HG03432 (cell line): ENCODE results near the gene NPNT.

Experiments
- ATAC-seq: cut with Tn5 transposase; IDR thresholded peaks from one replicate; pipeline ENCODE4 v1.9.1; 2021; ENCODE audit warnings: mild to moderate bottlenecking, moderate library complexity; ENCODE audit not compliant: unreplicated experiment

Gene NPNT

GRCh38 chr4:105912633-105913032 is 17.4 kb downstream of the NPNT start:
- ATAC-seq: no peak

- ATAC-seq: no peak
Observed at GRCh38 chr4:105917171-105917685, 22.0 kb downstream of the NPNT start.

DNA sequence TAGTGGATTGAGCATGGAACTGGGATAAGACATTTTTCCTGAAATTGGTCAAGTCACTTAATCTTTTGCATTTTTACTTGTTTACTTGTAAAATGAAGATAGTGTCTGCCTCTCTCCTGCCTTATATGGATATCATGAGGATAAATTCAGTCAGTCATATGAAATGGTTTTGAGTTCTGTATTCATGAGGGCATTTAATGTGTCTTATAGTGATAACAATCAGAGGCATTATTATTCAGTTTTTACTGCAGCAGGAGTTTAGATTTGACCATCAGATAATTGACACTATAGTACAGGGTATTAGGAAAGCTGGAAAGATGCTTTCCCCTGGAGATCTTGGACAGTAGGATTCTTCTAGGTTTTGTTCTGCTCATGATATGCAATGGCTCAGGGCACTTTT is 26.0 kb downstream of the NPNT start:
- no peak for ATAC-seq

- no peak for ATAC-seq
Observed at GRCh38 chr4:105923497-105924238, 28.4 kb downstream of the NPNT start.

- ATAC-seq: no peak
Observed at GRCh38 chr4:105924341-105924740, 29.1 kb downstream of the NPNT start.

DNA sequence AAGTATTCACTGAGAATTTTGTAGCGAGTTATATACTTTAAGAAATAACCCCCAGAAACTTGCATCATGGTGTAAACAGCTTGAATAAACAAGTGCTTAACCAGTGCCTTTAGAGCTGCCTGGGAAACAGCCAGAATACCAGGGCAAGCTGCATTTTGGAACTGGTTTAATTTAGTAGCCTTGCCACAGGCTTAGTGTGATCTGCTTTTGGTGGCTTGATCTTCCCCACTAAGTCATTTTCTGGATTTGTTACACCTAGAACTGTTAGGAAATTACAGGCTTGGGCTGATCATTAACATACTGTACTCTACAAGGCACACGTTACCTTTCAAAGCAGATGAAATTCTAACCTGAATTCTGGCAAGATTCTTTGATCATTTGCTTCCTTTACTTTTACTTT is 35.4 kb downstream of the NPNT start:
- ATAC-seq: no peak

DNA sequence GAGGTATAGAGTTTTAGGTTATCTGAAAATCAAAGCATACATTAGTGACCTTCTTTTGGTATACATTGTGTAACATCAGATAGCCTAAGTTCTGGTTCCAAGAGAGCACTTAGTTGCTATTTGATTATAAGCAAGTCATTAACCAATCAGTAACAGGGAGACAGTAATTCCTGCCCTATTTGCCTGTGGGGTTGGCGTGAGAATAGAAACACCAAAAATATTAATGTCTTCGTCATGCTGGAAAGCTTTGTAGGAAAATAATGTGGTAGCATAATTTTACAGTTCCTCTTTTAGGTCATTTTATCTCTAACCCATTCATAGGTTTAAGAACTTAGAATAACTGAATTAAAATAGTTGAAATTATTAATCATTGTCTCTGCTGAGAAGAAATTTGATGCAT is 37.8 kb downstream of the NPNT start:
- ATAC-seq: peak; percentile 54

- ATAC-seq: no peak
Observed at GRCh38 chr4:105934386-105934785, 39.1 kb downstream of the NPNT start.

- no peak for ATAC-seq
Observed at GRCh38 chr4:105936901-105937300, 41.6 kb downstream of the NPNT start.

DNA sequence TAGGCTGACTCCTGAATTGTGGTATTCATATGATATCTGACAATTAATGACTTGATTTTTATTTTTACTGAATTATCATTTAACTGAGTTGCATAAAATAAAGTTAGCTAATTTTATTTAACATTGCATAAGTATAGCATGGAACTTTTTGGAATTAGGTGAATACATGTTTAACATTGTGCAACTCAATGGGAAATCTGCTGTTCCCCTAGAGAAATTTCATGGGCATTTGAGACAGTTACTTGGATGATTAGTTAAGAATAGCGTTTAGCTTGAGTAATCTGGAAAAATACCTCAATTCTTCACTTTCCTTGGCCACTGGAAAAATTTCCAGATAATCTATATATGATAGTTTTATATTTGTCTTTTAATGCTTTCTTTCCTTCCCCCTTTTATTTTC is 42.5 kb downstream of the NPNT start:
- ATAC-seq: no peak

GRCh38 chr4:105943234-105943633 is 48.0 kb downstream of the NPNT start:
- ATAC-seq: no peak

- no peak for ATAC-seq
Observed at GRCh38 chr4:105944540-105944939, 49.3 kb downstream of the NPNT start.

DNA sequence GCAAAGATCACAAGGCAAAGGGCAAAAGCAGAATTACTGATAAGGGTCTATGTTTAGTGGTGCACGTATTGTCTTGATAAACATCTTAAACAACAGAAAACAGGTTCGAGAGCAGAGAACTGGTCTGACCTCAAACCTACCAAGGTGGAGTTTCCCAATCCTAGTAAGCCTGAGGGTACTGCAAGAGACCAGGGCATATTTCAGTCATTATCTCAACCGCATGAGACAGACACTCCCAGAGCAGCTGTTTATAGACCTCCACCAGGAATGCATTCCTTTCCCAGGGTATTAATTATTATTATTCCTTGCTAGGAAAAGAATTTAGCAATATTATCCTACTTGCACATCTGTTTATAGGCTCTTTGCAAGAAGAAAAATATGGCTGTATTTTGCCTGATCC is 51.5 kb downstream of the NPNT start:
- no peak for ATAC-seq

GRCh38 chr4:105950701-105951100 is 55.4 kb downstream of the NPNT start:
- ATAC-seq: no peak

- ATAC-seq: peak; percentile 56
Observed at GRCh38 chr4:105951198-105951597, 55.9 kb downstream of the NPNT start.

DNA sequence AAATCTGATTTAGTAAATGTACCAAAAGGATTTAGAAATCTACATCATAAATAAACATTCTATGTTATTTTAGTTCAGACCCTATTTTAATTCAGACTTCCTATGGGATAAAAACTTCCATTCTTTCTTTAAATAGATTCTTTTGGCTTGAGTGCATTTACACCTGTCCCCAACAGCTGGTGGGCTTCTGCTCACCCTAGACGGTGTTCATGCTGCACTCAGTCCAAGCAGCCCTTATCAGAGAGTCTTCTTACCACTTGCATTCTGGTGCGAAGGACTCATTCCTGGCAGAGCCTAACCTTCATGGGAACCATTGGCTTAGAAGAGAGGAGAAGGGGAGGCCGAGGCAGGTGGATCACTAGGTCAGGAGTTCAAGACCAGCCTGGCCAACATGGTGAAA is 57.3 kb downstream of the NPNT start:
- ATAC-seq: no peak

DNA sequence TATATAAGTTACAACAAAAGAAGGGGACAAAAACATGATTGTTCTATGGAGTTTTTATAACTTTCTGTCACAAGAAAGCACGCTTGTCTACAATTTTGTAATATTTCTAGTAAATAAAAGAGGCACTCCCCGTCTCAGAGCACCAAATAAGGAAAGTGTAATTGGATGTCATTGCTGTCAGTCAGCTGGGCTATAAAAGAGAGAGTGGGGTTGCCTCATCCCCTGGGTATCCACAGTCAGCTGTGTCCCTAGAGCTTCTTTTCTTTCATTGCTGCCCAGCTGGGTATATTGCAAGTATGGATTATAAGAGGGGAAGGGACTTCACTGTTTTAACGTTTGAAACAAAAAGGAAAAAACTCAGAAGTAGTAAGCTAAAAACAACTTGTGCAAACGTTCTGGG is 61.3 kb downstream of the NPNT start:
- no peak for ATAC-seq

DNA sequence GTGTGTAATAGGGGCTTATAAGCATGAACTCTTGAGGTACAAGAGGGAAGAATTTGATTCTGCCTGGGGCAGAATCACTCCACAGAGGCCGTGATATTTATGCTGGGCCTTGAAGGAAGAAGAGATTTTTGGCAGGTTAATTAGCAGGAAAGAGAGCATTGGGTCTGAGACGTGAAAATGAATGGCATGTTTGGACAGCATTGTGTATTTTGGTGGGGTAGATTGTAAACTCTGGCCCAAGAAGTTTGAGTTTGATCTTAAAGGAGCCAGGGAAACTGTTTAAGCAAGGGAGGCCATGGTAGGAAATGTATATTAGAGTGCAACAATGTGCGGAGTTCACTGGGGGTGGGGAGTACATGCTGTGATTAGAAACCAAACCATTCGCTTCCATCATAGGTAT is 62.4 kb downstream of the NPNT start:
- ATAC-seq: no peak

- ATAC-seq: no peak
Observed at GRCh38 chr4:105963461-105964400, 68.5 kb downstream of the NPNT start.

DNA sequence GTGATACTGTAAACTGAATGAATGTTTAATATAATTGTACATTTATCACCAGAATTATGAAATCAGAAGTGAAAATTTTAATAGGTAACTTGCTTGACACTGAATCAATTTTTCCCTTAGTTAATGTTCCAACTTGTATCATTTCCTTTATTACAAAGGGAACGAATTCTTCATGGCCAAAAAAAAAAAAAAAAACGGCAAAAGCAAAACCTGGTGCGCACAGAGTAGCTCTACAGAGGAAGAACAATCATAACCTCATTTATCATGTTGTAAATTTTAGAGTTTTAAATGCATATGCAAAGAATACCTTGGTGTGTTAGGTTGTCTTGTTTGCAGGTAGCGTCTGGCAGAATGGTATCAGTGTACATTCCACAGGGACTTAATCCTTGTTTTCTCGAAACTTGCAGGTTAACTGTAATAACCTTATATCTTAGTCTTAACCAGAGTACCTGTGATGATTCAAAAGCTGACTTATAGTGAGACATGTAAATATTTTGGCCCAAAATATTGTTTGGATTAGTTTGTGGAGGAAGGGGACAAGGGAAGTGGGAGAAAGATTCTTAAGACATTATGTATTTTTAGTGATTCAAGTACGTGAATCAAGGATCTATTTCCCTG is 70.0 kb downstream of the NPNT start:
- no peak for ATAC-seq

GRCh38 chr4:105966051-105966450 is 70.8 kb downstream of the NPNT start:
- ATAC-seq: no peak
